Mucosa of stomach (tissue), 1 donor: ENCODE measurements around the gene KNDC1.

ENCODE experiments used
- H3K27me3 ChIP-seq: one replicate; pipeline ENCODE4 v1.7.0; 2013; ENCODE audit warnings: mild to moderate bottlenecking, low read length; ENCODE audit not compliant: control insufficient read depth, insufficient read depth
- H3K36me3 ChIP-seq: one replicate; pipeline ENCODE4 v1.7.0; 2013; ENCODE audit warnings: low read length; ENCODE audit not compliant: control insufficient read depth, insufficient read depth
- H3K4me1 ChIP-seq: one replicate; pipeline ENCODE4 v1.7.0; 2013; ENCODE audit warnings: mild to moderate bottlenecking, low read length; ENCODE audit not compliant: control insufficient read depth, insufficient read depth
- H3K4me3 ChIP-seq: one replicate; pipeline ENCODE4 v1.7.0; 2013; ENCODE audit warnings: low read length
- H3K9ac ChIP-seq: one replicate; pipeline ENCODE4 v1.7.0; 2013; ENCODE audit warnings: mild to moderate bottlenecking, low read length, moderate library complexity
- H3K9me3 ChIP-seq: one replicate; pipeline ENCODE4 v1.7.0; 2013; ENCODE audit warnings: mild to moderate bottlenecking, low read length, moderate library complexity; ENCODE audit not compliant: control insufficient read depth
- donor health status: Pancreatic carcinoma.

The KNDC1 gene

DNA sequence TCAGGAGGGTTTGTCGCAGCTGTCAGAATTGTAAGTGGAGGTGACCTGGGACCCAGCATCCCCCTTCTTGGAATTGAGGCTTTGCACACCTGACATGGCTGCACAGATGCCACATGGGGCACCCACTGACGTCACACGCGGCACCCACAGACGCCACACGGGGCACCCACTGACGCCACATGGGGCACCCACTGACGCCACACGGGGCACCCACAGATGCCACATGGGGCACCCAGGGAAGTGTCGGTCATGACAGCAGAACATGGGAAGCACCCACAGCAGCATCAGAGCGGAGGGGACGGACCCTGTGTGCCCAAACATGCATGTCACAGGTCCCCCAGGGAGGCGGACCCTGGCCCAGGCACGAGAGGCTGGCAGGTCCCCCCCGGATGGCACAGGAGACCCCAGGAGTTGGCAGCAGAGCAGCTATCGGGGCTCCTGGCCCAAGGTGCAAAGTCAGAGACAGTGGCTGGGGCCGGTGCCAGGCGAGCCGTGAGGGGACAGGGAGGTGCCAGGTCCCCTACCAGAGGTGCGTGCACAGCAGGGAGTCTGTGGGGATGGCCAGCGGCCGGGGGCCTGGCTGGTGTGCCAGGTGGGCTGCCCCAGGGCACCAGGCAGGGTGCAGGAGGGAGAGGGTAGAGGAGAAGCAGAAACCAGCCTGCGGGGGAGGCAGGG, 21.1 kb downstream of the KNDC1 start:
- no peaks in the 10 kb centered on the region for H3K9me3 ChIP-seq
- no peaks in the 10 kb centered on the region for H3K27me3 ChIP-seq
- H3K36me3 ChIP-seq: no peaks in the 10 kb centered on the region
- no peak overlapping the region for H3K9ac ChIP-seq
- no peak overlapping the region for H3K4me3 ChIP-seq
- H3K4me1 ChIP-seq: no peaks in the 10 kb centered on the region

DNA sequence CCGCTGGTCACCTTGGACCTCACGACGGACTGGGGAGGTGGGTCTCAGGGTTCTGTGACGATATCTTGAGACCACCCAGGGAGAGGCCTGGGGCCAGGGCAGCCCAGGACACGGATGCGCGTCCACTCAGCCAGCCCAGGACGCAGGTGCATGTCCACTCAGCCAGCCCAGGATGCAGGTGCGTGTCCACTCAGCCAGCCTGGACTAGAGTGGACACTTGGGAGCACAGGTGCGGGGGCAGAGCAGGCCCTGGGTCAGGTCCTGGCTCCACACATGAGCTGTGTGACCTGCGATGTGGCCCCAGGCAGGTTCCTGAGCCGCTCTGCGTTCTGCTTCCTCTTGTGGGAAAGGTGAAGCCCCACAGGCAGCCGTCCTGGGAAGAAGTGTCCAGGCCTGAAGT, 22.2 kb downstream of the KNDC1 start:
- no peaks in the 10 kb centered on the region for H3K36me3 ChIP-seq
- peaks cover 5% of the 10 kb centered on the region for H3K27me3 ChIP-seq
- no peak overlapping the region for H3K9ac ChIP-seq
- no peaks in the 10 kb centered on the region for H3K4me1 ChIP-seq
- H3K9me3 ChIP-seq: no peaks in the 10 kb centered on the region
- no peak overlapping the region for H3K4me3 ChIP-seq

GRCh38 chr10:133182791-133183645, 23.0 kb downstream of the KNDC1 start:
- Histone ChIP-seq H3K4me3 (no peak overlapping the region), H3K9me3 (no peaks in the 10 kb centered on the region), H3K36me3 (no peaks in the 10 kb centered on the region), H3K4me1 (no peaks in the 10 kb centered on the region), H3K27me3 (peaks cover 5% of the 10 kb centered on the region), H3K9ac (no peak overlapping the region)

GRCh38 chr10:133183646-133184378, 23.8 kb downstream of the KNDC1 start:
- H3K9me3 ChIP-seq: no peaks in the 10 kb centered on the region
- H3K4me3 ChIP-seq: no peak overlapping the region
- no peak overlapping the region for H3K9ac ChIP-seq
- H3K4me1 ChIP-seq: no peaks in the 10 kb centered on the region
- H3K36me3 ChIP-seq: no peaks in the 10 kb centered on the region
- H3K27me3 ChIP-seq: peaks cover 5% of the 10 kb centered on the region

DNA sequence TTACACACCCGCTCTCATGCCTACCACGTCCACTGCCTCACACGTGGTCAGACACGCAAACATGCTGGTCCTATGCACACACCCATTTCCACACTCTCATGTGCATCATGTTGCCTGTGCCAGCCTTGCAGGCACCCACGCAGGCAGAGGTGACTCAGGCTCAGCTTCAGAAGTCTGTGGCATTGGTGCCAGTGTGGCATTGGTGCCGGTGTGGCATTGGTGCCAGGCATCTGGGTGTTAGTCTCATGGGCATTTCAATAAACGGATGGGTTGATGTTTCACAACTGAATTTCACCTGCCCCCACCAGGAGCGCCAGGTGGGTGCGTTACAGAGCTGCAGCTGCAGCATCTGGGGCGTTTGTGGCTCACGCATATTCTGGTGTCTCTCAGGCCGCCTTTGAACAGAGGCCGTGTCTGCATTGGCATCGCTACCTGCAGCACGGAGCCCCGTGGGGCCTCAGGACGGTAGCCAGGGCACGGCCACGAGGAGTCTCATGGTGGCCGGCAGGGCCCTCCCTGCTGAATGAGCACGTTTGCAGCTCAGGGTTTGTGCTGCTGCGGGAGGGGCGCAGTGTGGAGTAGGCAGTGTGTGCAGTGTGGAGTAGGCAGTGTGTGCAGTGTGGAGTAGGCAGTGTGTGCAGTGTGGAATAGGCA, 24.7 kb downstream of the KNDC1 start:
- no peaks in the 10 kb centered on the region for H3K36me3 ChIP-seq
- no peak overlapping the region for H3K9ac ChIP-seq
- no peaks in the 10 kb centered on the region for H3K9me3 ChIP-seq
- peaks cover 5% of the 10 kb centered on the region for H3K27me3 ChIP-seq
- no peak overlapping the region for H3K4me3 ChIP-seq
- H3K4me1 ChIP-seq: no peaks in the 10 kb centered on the region

GRCh38 chr10:133185421-133185820, 25.4 kb downstream of the KNDC1 start:
- no peaks in the 10 kb centered on the region for H3K36me3 ChIP-seq
- no peaks in the 10 kb centered on the region for H3K4me1 ChIP-seq
- no peaks in the 10 kb centered on the region for H3K9me3 ChIP-seq
- peaks cover 5% of the 10 kb centered on the region for H3K27me3 ChIP-seq
- H3K4me3 ChIP-seq: no peak overlapping the region
- H3K9ac ChIP-seq: no peak overlapping the region

DNA sequence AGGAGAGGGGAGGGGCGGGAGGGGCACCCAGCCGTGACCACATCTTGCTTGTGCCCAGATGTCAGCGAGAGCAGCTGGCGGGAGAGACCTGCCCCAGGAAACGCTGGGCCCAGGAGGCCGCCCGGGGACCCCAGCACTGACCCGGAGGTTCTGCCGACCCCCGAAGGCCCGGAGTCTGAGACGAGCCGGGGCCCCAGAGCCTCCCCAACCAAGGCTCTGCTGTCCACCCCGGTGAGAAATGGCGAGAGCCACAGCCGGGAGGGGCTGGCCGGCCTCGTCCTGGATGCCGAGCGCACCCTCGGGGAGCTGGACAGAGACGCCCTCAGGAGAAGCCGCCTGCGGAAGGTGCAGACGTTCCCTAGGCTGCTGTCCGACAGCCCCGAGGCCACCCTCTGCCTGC, 25.9 kb downstream of the KNDC1 start:
- no peak overlapping the region for H3K9ac ChIP-seq
- H3K4me1 ChIP-seq: no peaks in the 10 kb centered on the region
- H3K9me3 ChIP-seq: no peaks in the 10 kb centered on the region
- H3K4me3 ChIP-seq: no peak overlapping the region
- peaks cover 5% of the 10 kb centered on the region for H3K27me3 ChIP-seq
- no peaks in the 10 kb centered on the region for H3K36me3 ChIP-seq

DNA sequence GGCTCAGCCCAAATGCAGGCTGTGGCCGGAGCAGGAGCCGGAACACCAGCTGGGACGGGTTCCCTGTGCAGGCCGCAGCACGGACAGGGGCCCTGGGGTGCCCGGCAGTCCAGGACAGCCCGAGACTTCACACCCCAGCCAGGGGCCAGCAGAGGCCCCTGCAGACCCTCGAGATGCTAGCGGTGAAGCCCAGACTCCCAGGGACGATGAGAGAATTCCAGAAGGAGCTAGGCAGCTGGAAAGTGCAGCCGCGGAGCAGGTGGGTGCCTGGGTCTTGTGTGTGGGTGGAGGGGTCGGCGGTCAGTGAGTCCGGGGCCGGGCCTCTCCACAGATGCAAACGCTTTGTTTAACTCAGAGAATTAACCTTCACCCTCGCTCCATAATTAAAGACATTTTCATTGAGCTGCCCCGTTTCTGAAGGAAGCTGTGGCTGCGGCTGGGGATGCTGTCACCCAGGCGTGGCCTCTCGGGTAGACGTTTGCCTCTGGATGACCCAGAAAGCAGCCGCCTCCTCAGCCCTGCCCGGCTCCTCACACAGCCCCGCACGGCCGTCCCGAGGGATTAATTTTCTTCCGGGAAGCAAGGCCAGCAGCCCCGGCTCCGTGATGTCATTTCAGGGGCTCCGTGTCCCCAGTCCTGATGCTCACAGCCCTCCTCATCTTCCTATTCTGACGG, 26.5 kb downstream of the KNDC1 start:
- Histone ChIP-seq H3K9me3 (no peaks in the 10 kb centered on the region), H3K4me1 (no peaks in the 10 kb centered on the region), H3K4me3 (no peak overlapping the region), H3K9ac (no peak overlapping the region), H3K36me3 (no peaks in the 10 kb centered on the region), H3K27me3 (peaks cover 5% of the 10 kb centered on the region)

DNA sequence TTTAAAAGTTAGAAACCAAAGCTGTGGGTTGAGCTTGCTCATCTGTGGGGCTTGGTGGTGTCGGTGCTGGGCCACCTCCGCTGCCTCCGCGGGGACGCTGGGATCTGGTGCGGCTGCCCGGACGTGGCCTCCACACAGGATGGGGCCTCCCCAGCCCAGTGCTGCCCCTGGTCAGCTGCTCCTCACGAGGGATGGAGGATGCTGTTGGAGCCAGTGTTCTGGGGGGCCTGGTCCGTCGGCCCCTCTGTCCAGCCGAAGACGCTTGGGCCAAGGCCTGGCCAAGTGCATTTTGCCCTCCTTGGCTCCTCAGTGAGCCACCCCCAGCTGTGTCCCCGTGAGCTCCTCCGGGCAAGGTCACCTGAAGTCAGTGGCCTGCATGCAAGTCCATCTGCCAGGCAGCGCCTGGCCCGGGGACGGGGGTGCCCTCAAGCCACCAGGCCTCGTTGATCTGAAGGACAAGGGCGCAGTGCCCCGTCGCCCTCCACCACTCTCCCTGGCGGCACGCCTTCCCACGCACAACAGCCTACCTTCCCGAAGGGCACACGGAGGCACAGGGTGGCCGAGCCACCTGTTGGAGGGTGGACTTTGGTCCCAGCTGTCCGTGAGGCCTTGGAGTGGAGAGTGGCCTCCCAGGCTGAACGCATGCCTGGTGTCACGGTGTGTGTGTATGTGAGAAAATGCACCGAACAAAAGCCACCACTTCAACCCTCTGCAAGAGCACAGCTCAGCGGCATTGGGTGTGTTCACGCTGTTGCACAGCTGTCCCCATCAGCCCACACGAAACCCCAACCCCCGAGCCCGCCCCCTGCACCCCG, 27.3 kb downstream of the KNDC1 start:
- H3K9ac ChIP-seq: no peak overlapping the region
- H3K36me3 ChIP-seq: no peaks in the 10 kb centered on the region
- H3K27me3 ChIP-seq: peaks cover 5% of the 10 kb centered on the region
- H3K4me3 ChIP-seq: no peak overlapping the region
- no peaks in the 10 kb centered on the region for H3K4me1 ChIP-seq
- H3K9me3 ChIP-seq: no peaks in the 10 kb centered on the region

- Histone ChIP-seq H3K4me1 (no peaks in the 10 kb centered on the region), H3K27me3 (peaks cover 5% of the 10 kb centered on the region), H3K36me3 (no peaks in the 10 kb centered on the region), H3K4me3 (no peak overlapping the region), H3K9me3 (no peaks in the 10 kb centered on the region), H3K9ac (no peak overlapping the region)
These were observed 28.1 kb downstream of the KNDC1 start for GRCh38 chr10:133187906-133188681.
